ENCODE measurements around the gene COL20A1. TPM values are rescaled to one million over a fixed set of nuclear protein-coding genes. Genes with fewer than 3 reads are reported as not detected.

COL20A1 gene
- total RNA-seq, 1 donor from 2014 or later = 5.0 TPM

GRCh38 chr20:63363981-63364561, 71.1 kb downstream of the COL20A1 start:
- Histone ChIP-seq H3K9ac (ENCODE audit: low read length) (no peak overlapping the region), H4K20me1 (ENCODE audit: insufficient read depth, low read length) (no peaks in the 10 kb centered on the region), H3K4me1 (ENCODE audit: insufficient read depth, low read length) (no peaks in the 10 kb centered on the region), H3K4me2 (ENCODE audit: low read length) (no peak overlapping the region), H3K4me3 (ENCODE audit: insufficient read depth, low read depth, low read length) (no peak overlapping the region), H3K36me3 (ENCODE audit: insufficient read depth, low read length) (no peaks in the 10 kb centered on the region), H2AFZ (ENCODE audit: low read depth, low read length) (no peak overlapping the region), H3K27ac (ENCODE audit: low read depth, low read length) (no peak overlapping the region), H3K79me2 (ENCODE audit: insufficient read depth, low read length) (no peaks in the 10 kb centered on the region), H3K27me3 (ENCODE audit: insufficient read depth, low read length) (peaks cover 8% of the 10 kb centered on the region), H3K9me3 (ENCODE audit: insufficient read depth, low read depth, low read length) (no peaks in the 10 kb centered on the region)
- H3K4me1 Mint-ChIP-seq (ENCODE audit: low read depth, unreplicated experiment) = no peaks in the 10 kb centered on the region
- peaks cover 42% of the 10 kb centered on the region for H3K27me3 Mint-ChIP-seq (ENCODE audit: low read depth, unreplicated experiment)
- H3K4me3 Mint-ChIP-seq (ENCODE audit: unreplicated experiment) = no peak overlapping the region
- H3K27ac Mint-ChIP-seq (ENCODE audit: unreplicated experiment) = no peak overlapping the region
- TF ChIP-seq EZH2 (IDR thresholded peaks at IDR 0.05; ENCODE audit: insufficient read depth, low read length) (no peak), CTCF (IDR thresholded peaks at IDR 0.05; ENCODE audit: insufficient read depth, low read depth, low read length) (no peak)
- DNase-seq (ENCODE audit: low read depth) = no peak
- no peaks in the 10 kb centered on the region for H3K36me3 Mint-ChIP-seq (ENCODE audit: low read depth, unreplicated experiment)
- H3K9me3 Mint-ChIP-seq (ENCODE audit: unreplicated experiment) = no peaks in the 10 kb centered on the region
- FAIRE-seq = no peak

GRCh38 chr20:63364801-63365585, 72.0 kb downstream of the COL20A1 start:
- Histone ChIP-seq H3K9ac (ENCODE audit: low read length) (no peak overlapping the region), H3K9me3 (ENCODE audit: insufficient read depth, low read depth, low read length) (no peaks in the 10 kb centered on the region), H3K36me3 (ENCODE audit: insufficient read depth, low read length) (no peaks in the 10 kb centered on the region), H3K4me3 (ENCODE audit: insufficient read depth, low read depth, low read length) (no peak overlapping the region), H3K4me2 (ENCODE audit: low read length) (no peak overlapping the region), H3K79me2 (ENCODE audit: insufficient read depth, low read length) (no peaks in the 10 kb centered on the region), H4K20me1 (ENCODE audit: insufficient read depth, low read length) (no peaks in the 10 kb centered on the region), H3K4me1 (ENCODE audit: insufficient read depth, low read length) (no peaks in the 10 kb centered on the region), H3K27me3 (ENCODE audit: insufficient read depth, low read length) (peaks cover 8% of the 10 kb centered on the region), H2AFZ (ENCODE audit: low read depth, low read length) (no peak overlapping the region), H3K27ac (ENCODE audit: low read depth, low read length) (no peak overlapping the region)
- Mint-ChIP-seq H3K27me3 (ENCODE audit: low read depth, unreplicated experiment) (peaks cover 37% of the 10 kb centered on the region), H3K9me3 (ENCODE audit: unreplicated experiment) (no peaks in the 10 kb centered on the region), H3K4me3 (ENCODE audit: unreplicated experiment) (no peak overlapping the region), H3K27ac (ENCODE audit: unreplicated experiment) (no peak overlapping the region), H3K4me1 (ENCODE audit: low read depth, unreplicated experiment) (no peaks in the 10 kb centered on the region), H3K36me3 (ENCODE audit: low read depth, unreplicated experiment) (no peaks in the 10 kb centered on the region)
- no peak for DNase-seq (ENCODE audit: low read depth)
- FAIRE-seq = no peak
- TF ChIP-seq CTCF (IDR thresholded peaks at IDR 0.05; ENCODE audit: insufficient read depth, low read depth, low read length) (no peak), EZH2 (IDR thresholded peaks at IDR 0.05; ENCODE audit: insufficient read depth, low read length) (no peak)
